K562 (cell line): ENCODE data around the gene TXNRD2. TPM values are rescaled to one million over a fixed set of nuclear protein-coding genes. Genes with fewer than 3 reads are reported as not detected.

ENCODE experiments used
- CBFB ChIP-seq: sonication (generic); formaldehyde crosslinking; IDR thresholded peaks from 2 replicates; pipeline ENCODE4 v1.4.0; 2020; ENCODE audit warnings: mild to moderate bottlenecking, missing genetic modification reagents
- CC2D1A ChIP-seq: fragments of 450-650 bp; IDR thresholded peaks from 2 replicates; pipeline ENCODE4 v1.6.1; 2017; ENCODE audit warnings: mild to moderate bottlenecking
- CXXC5 ChIP-seq: fragments of 250-450 bp; sonication (Bioruptor Pico); IDR thresholded peaks from 2 replicates; pipeline ENCODE4 v1.8.0; 2022; ENCODE audit warnings: inconsistent platforms, mild to moderate bottlenecking, moderate library complexity
- ETV5 ChIP-seq: sonication (generic); formaldehyde crosslinking; IDR thresholded peaks from 2 replicates; pipeline ENCODE4 v1.4.0; 2020; ENCODE audit warnings: low read depth, mild to moderate bottlenecking, missing genetic modification reagents
- HDAC1 ChIP-seq, 2 experiments: fragments of 450-650 bp; IDR thresholded peaks; 2 replicates each; pipeline ENCODE4 v1.6.1; 2016 to 2017; ENCODE audit warnings: inconsistent platforms in 1 of 2, mild to moderate bottlenecking in 1 of 2, moderate library complexity in 1 of 2
- HIVEP1 ChIP-seq: fragments of 250-450 bp; sonication (Bioruptor Pico); IDR thresholded peaks from 2 replicates; pipeline ENCODE4 v1.4.0; 2020; ENCODE audit warnings: mild to moderate bottlenecking
- HNRNPL ChIP-seq: fragments of 200-400 bp; formaldehyde crosslinking; IDR thresholded peaks from 2 replicates; pipeline ENCODE4 v1.6.1; 2017; ENCODE audit warnings: low read depth, mild to moderate bottlenecking, low read length
- HNRNPLL ChIP-seq: fragments of 200-400 bp; formaldehyde crosslinking; IDR thresholded peaks from 2 replicates; pipeline ENCODE4 v1.6.1; 2017; ENCODE audit warnings: low read length, low read depth, mild to moderate bottlenecking; ENCODE audit not compliant: poor library complexity, severe bottlenecking
- IRF1 ChIP-seq: sonication (generic); formaldehyde crosslinking; IDR thresholded peaks from 2 replicates; pipeline ENCODE4 v1.8.0; 2022; ENCODE audit warnings: missing genetic modification reagents, mild to moderate bottlenecking, borderline replicate concordance
- MLLT1 ChIP-seq, 2 experiments: fragments of 450-650 bp; IDR thresholded peaks; 2 replicates each; pipeline ENCODE4 v1.6.1; 2016
- NR2C1 ChIP-seq, 2 experiments: fragments of 450-650 bp; IDR thresholded peaks; 2 replicates each; pipeline ENCODE4 v1.6.1; 2017; ENCODE audit warnings: mild to moderate bottlenecking in 2 of 2, antibody characterized with exemption in 1 of 2, inconsistent platforms in 1 of 2, missing compliant biosample characterization in 1 of 2, missing genetic modification characterization in 1 of 2
- NR2F6 ChIP-seq: fragments of 450-650 bp; formaldehyde crosslinking; IDR thresholded peaks from 2 replicates; pipeline ENCODE4 v1.4.0; 2020; ENCODE audit warnings: mild to moderate bottlenecking
- RBM22 ChIP-seq: fragments of 200-400 bp; formaldehyde crosslinking; IDR thresholded peaks from 2 replicates; pipeline ENCODE4 v1.6.1; 2018; ENCODE audit warnings: low read length, low read depth; ENCODE audit not compliant: poor library complexity, severe bottlenecking
- RFX7 ChIP-seq: fragments of 250-450 bp; sonication (Bioruptor Pico); IDR thresholded peaks from 2 replicates; pipeline ENCODE4 v1.5.1; 2021; ENCODE audit warnings: mild to moderate bottlenecking
- RUNX1 ChIP-seq: sonication (generic); IDR thresholded peaks from 2 replicates; pipeline ENCODE4 v1.6.1; 2016; ENCODE audit warnings: antibody characterized with exemption, low read depth
- SIN3B ChIP-seq: fragments of 450-650 bp; IDR thresholded peaks from 2 replicates; pipeline ENCODE4 v1.6.1; 2017; ENCODE audit warnings: low read depth, mild to moderate bottlenecking, moderate library complexity
- SREBF1 ChIP-seq: fragments of 150-350 bp; IDR thresholded peaks from 2 replicates; pipeline ENCODE4 v1.6.1; 2014; ENCODE audit warnings: antibody characterized with exemption, low read depth, low read length, borderline replicate concordance
- U2AF2 ChIP-seq: fragments of 200-400 bp; formaldehyde crosslinking; optimal IDR thresholded peaks from 2 replicates; pipeline ENCODE3; 2017; ENCODE audit warnings: low read depth, mild to moderate bottlenecking, low read length
- ZBED1 ChIP-seq: IDR thresholded peaks from 2 replicates; pipeline ENCODE4 v1.6.1; 2014
- ZNF140 ChIP-seq: fragments of 250-450 bp; sonication (Bioruptor Pico); IDR thresholded peaks from 2 replicates; pipeline ENCODE4 v1.8.0; 2021; ENCODE audit warnings: moderate library complexity, mild to moderate bottlenecking, inconsistent platforms
- ZNF23 ChIP-seq: fragments of 250-450 bp; sonication (Bioruptor Pico); IDR thresholded peaks from 2 replicates; pipeline ENCODE4 v1.4.0; 2020; ENCODE audit warnings: mild to moderate bottlenecking
- ZNF239 ChIP-seq: fragments of 250-450 bp; sonication (Bioruptor Pico); IDR thresholded peaks from 2 replicates; pipeline ENCODE4 v1.4.0; 2020; ENCODE audit warnings: mild to moderate bottlenecking
- ZSCAN29 ChIP-seq: fragments of 450-650 bp; IDR thresholded peaks from 2 replicates; pipeline ENCODE4 v1.6.1; 2017
- polyA plus RNA-seq, 8 experiments: library from polyadenylated mRNA; depleted of rRNA in 4 of 8; stranded (reverse) in 5 of 8; unstranded in 3 of 8; fragments of >200 nt; fragmentation: Nextera tagmentation in 2 of 8; fragmentation: Illumina TruSeq in 1 of 8; extraction: Ambion mirVana in 2 of 8; extraction: Trizol in 1 of 8; gene quantifications; 2 replicates each; pipeline versions ENCODE4 v1.2.1 to v1.2.3, GENCODE V29; 2011 to 2014; ENCODE audit warnings: inconsistent platforms in 1 of 8, missing spikeins in 1 of 8
- total RNA-seq, 7 experiments: library from RNA; depleted of rRNA in 6 of 7; stranded (reverse); fragments of >200 nt in 6 of 7; fragmentation: Illumina TruSeq in 2 of 7; extraction: Trizol in 2 of 7; gene quantifications; 2 replicates each; pipeline versions ENCODE4 v1.2.1 to v1.2.3, GENCODE V29; 2011 to 2021; ENCODE audit warnings: low replicate concordance in 1 of 7

The TXNRD2 gene
- total and polyA plus RNA-seq, 9 of the 15 experiments (the other 6 are each of a cell fraction or from before 2014, with no cell fraction given): 3.3 to 80.2 (median 49.4) TPM

GRCh38 chr22:19970479-19971275 lies 29.1 kb upstream of the TXNRD2 start (continued):
- no peak; the same call in none of the 2 replicates for TF ChIP-seq SREBF1
- peak; percentile 27; the same call in 1 of the 2 replicates for TF ChIP-seq RFX7 (CRISPR knock-in tag)
- TF ChIP-seq ZNF23 (CRISPR knock-in tag): peak; percentile 36; the same call in 1 of the 2 replicates
- no peak for TF ChIP-seq ZBED1
- no peak for TF ChIP-seq SIN3B
- TF ChIP-seq MLLT1 (IDR thresholded peaks at IDR 0.05): no peak
- no peak for TF ChIP-seq RBM22
- no peak for TF ChIP-seq ZNF140 (CRISPR knock-in tag)
- TF ChIP-seq CC2D1A: peak; percentile 98
- no peak for TF ChIP-seq HNRNPL
- no peak for TF ChIP-seq RUNX1
- peak; percentile 29; the same call in 1 of the 2 replicates for TF ChIP-seq CXXC5 (CRISPR knock-in tag)
- TF ChIP-seq IRF1: no peak
- no peak for TF ChIP-seq U2AF2
- TF ChIP-seq HIVEP1 (CRISPR knock-in tag): peak; percentile 41; the same call in 1 of the 2 replicates
- no peak for TF ChIP-seq ETV5
- TF ChIP-seq ZSCAN29: no peak
- TF ChIP-seq CBFB (CRISPR knock-in tag): no peak
- no peak; the same call in 1 of the 2 replicates for TF ChIP-seq NR2F6 (CRISPR knock-in tag)
- TF ChIP-seq ZNF239 (CRISPR knock-in tag): peak; percentile 33; the same call in 1 of the 2 replicates
- TF ChIP-seq NR2C1 (IDR thresholded peaks at IDR 0.05): no peak
- TF ChIP-seq NR2C1 (tag; IDR thresholded peaks at IDR 0.05): no peak
- peak in 1 of 2 experiments; percentile 54; a peak in 1 of 4 replicates for TF ChIP-seq HDAC1 (IDR thresholded peaks at IDR 0.05)
- TF ChIP-seq HNRNPLL: no peak
